ENCODE data around the gene ARHGEF11.

DNA sequence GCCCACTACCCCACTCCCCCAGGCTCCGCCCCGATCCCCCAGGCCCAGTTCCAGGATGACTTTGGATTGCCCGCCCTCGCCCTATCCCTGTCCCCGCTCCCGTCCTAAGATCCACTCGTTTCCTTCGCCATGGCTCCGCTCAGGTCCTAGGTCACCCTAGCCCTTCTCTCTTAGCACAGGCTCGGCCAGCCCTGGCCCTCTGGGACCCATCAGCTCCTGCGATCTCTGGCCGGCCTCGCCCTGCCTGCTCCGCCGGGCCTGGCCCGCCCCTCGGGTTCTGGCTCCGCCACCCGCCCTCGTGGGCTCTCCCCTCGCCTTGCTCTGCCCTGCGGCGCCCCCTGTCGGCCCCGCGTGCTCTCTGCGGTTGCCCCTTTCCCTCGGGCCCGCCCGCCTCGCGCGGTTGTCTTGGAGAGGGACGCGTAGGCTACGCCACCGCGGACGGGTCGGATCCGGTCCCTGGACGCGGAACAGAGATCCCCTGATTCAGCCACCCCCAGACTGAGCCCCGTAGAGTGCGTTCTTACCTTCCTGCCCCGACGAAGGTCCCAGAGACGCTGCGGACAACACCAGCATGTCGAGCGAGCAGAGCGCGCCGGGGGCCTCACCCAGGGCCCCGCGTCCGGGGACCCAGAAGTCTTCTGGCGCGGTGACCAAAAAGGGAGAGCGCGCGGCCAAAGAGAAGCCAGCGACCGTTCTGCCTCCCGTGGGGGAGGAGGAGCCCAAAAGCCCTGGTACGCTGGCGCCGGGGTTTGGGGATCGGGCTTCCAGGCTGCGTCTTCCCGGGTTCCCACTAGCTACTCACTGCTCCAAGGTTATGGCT is 125.1 kb downstream of the ARHGEF11 start, which contains the start of gene LRRC71:
- TF ChIP-seq FOXM1 (IDR thresholded peaks at IDR 0.05; ENCODE audit: borderline replicate concordance) (no peak), FOXK2 (IDR thresholded peaks at IDR 0.05) (no peak), HDGF (IDR thresholded peaks at IDR 0.05; ENCODE audit: borderline replicate concordance) (no peak), ELF4 (IDR thresholded peaks at IDR 0.05) (no peak), SP1 (IDR thresholded peaks at IDR 0.05) (no peak), CTBP1 (IDR thresholded peaks at IDR 0.05; ENCODE audit: borderline replicate concordance) (no peak), ZNF384 (IDR thresholded peaks at IDR 0.05) (no peak), SUZ12 (IDR thresholded peaks at IDR 0.05) (no peak), LEF1 (IDR thresholded peaks at IDR 0.05; ENCODE audit: borderline replicate concordance) (no peak)
